H1 (cell line): ENCODE data around the gene IL2RG. TPM values are rescaled to one million over a fixed set of nuclear protein-coding genes. Genes with fewer than 3 reads are reported as not detected.

Source experiments
- CTCF ChIA-PET: fragments of 300-600 bp; sonication (Branson Sonifier 250); formaldehyde crosslinking; loops from one replicate; lab custom pipeline; 2021; ENCODE audit not compliant: partially characterized antibody; lab: Charles Lee
- POLR2A ChIA-PET: fragments of 300-600 bp; sonication (Branson Sonifier 250); formaldehyde crosslinking; loops from one replicate; lab custom pipeline; 2021; ENCODE audit warnings: inconsistent platforms; ENCODE audit not compliant: partially characterized antibody; lab: Charles Lee
- DNase-seq, 2 experiments: peaks; one replicate each; pipeline versions ENCODE4 v3.0.0 to v3.0.0-alpha.2; 2010 to 2022; ENCODE audit warnings: low spot score in 2 of 2, low read depth in 1 of 2, mixed read lengths in 1 of 2
- FAIRE-seq: peaks from 2 replicates; lab custom pipeline; 2011; peaks lifted over from hg19 to GRCh38; lab: Jason Lieb, UNC
- H2AFZ ChIP-seq: 2 replicates; pipeline ENCODE4 v1.8.1; 2012; ENCODE audit warnings: low read length, inconsistent platforms
- H2AK5ac ChIP-seq: 2 replicates; pipeline ENCODE4 v1.6.1; 2013; ENCODE audit warnings: low read depth, low read length
- H2BK120ac ChIP-seq: replicated peaks from 2 replicates; pipeline ENCODE3; 2013; ENCODE audit warnings: low read depth, low read length, inconsistent platforms
- H2BK12ac ChIP-seq: 2 replicates; pipeline ENCODE4 v1.6.1; 2013; ENCODE audit warnings: low read depth, low read length
- H2BK15ac ChIP-seq: 2 replicates; pipeline ENCODE4 v1.6.1; 2013; ENCODE audit warnings: low read length
- H2BK20ac ChIP-seq: 2 replicates; pipeline ENCODE4 v1.6.1; 2013; ENCODE audit warnings: low read length
- H2BK5ac ChIP-seq: 2 replicates; pipeline ENCODE4 v1.6.1; 2013; ENCODE audit warnings: low read depth, low read length
- H3K14ac ChIP-seq: 2 replicates; pipeline ENCODE4 v1.6.1; 2013; ENCODE audit warnings: inconsistent platforms; ENCODE audit not compliant: insufficient read length
- H3K18ac ChIP-seq: 2 replicates; pipeline ENCODE4 v1.6.1; 2013; ENCODE audit warnings: low read length; ENCODE audit errors: extremely low read depth
- H3K23ac ChIP-seq: 2 replicates; pipeline ENCODE4 v1.6.1; 2013; ENCODE audit warnings: inconsistent platforms; ENCODE audit not compliant: insufficient read length
- H3K23me2 ChIP-seq: 2 replicates; pipeline ENCODE4 v1.6.1; 2013; ENCODE audit warnings: low read depth, low read length
- H3K27ac ChIP-seq: 2 replicates; pipeline ENCODE4 v1.6.1; 2011; ENCODE audit warnings: low read depth, low read length, inconsistent platforms
- H3K27me3 ChIP-seq, 4 experiments: replicated peaks in 1 of 4; 1 replicate in 1 of 4; 2 replicates in 3 of 4; pipeline versions ENCODE4 v1.6.1 to v1.8.1; 2011 to 2013; ENCODE audit warnings: low read length in 3 of 4, mild to moderate bottlenecking in 3 of 4, inconsistent platforms in 2 of 4, mixed read lengths in 2 of 4, moderate library complexity in 1 of 4; ENCODE audit not compliant: control insufficient read depth in 3 of 4, insufficient read depth in 3 of 4; ENCODE audit errors: extremely low read depth in 1 of 4
- H3K36me3 ChIP-seq, 4 experiments: 2 replicates each; pipeline versions ENCODE4 v1.6.1 to v1.8.1; 2011 to 2013; ENCODE audit warnings: mild to moderate bottlenecking in 4 of 4, low read length in 3 of 4, moderate library complexity in 2 of 4, control low read depth in 1 of 4, inconsistent platforms in 1 of 4; ENCODE audit not compliant: insufficient read depth in 4 of 4, control insufficient read depth in 2 of 4
- H3K4ac ChIP-seq: replicated peaks from 2 replicates; pipeline ENCODE3; 2013; ENCODE audit warnings: low read length, low read depth, mixed read lengths, inconsistent platforms; ENCODE audit not compliant: insufficient read length
- H3K4me1 ChIP-seq, 4 experiments: replicated peaks in 1 of 4; 1 replicate in 1 of 4; 2 replicates in 3 of 4; pipeline versions ENCODE4 v1.6.1 to v1.8.1; 2011 to 2013; ENCODE audit warnings: low read length in 3 of 4, inconsistent platforms in 2 of 4, mixed read lengths in 1 of 4; ENCODE audit not compliant: insufficient read depth in 4 of 4, control insufficient read depth in 3 of 4
- H3K4me2 ChIP-seq, 2 experiments: 2 replicates each; pipeline versions ENCODE4 v1.6.1 to v1.8.1; 2011 to 2013; ENCODE audit warnings: low read depth in 2 of 2, low read length in 2 of 2, control low read depth in 1 of 2, inconsistent platforms in 1 of 2, mild to moderate bottlenecking in 1 of 2; ENCODE audit not compliant: insufficient read depth in 1 of 2
- H3K4me3 ChIP-seq, 4 experiments: fragments of 200-600, 300-600 bp in 1 of 4; sonication (generic), shearing (Covaris generic), sonication (Bioruptor Twin) in 1 of 4; 2 replicates each; pipeline versions ENCODE4 v1.5.1 to v1.8.1; 2011 to 2016; ENCODE audit warnings: low read length in 4 of 4, low read depth in 3 of 4, control low read depth in 2 of 4, inconsistent platforms in 2 of 4, mild to moderate bottlenecking in 2 of 4, mixed read lengths in 1 of 4, moderate library complexity in 1 of 4; ENCODE audit not compliant: insufficient read depth in 2 of 4; ENCODE audit errors: extremely low read depth in 1 of 4
- H3K56ac ChIP-seq: replicated peaks from 2 replicates; pipeline ENCODE3; 2013; ENCODE audit warnings: low read depth, mild to moderate bottlenecking, mixed read lengths, low read length, inconsistent platforms; ENCODE audit not compliant: insufficient read length
- H3K79me1 ChIP-seq: 2 replicates; pipeline ENCODE4 v1.6.1; 2013; ENCODE audit warnings: low read depth, low read length, control low read depth
- H3K79me2 ChIP-seq, 2 experiments: 2 replicates each; pipeline versions ENCODE4 v1.6.1 to v1.8.1; 2012 to 2013; ENCODE audit warnings: low read length in 2 of 2, mild to moderate bottlenecking in 2 of 2, inconsistent platforms in 1 of 2; ENCODE audit not compliant: insufficient read depth in 2 of 2, control insufficient read depth in 1 of 2
- H3K9ac ChIP-seq, 4 experiments: replicated peaks in 1 of 4; 1 replicate in 1 of 4; 2 replicates in 3 of 4; pipeline versions ENCODE4 v1.6.1 to v1.8.1; 2011 to 2013; ENCODE audit warnings: low read depth in 3 of 4, low read length in 3 of 4, control low read depth in 2 of 4, mild to moderate bottlenecking in 2 of 4, moderate library complexity in 2 of 4, inconsistent platforms in 1 of 4; ENCODE audit errors: extremely low read depth in 1 of 4
- H3K9me3 ChIP-seq, 2 experiments: 2 replicates each; pipeline versions ENCODE4 v1.6.1 to v1.8.1; 2012 to 2013; ENCODE audit warnings: mild to moderate bottlenecking in 2 of 2, moderate library complexity in 2 of 2, control low read depth in 1 of 2, inconsistent platforms in 1 of 2, low read depth in 1 of 2, low read length in 1 of 2, mixed read lengths in 1 of 2; ENCODE audit not compliant: insufficient read depth in 2 of 2
- H4K20me1 ChIP-seq, 2 experiments: replicated peaks in 1 of 2; 2 replicates each; pipeline versions ENCODE3 to v1.8.1; 2011 to 2013; ENCODE audit warnings: inconsistent platforms in 2 of 2, low read length in 2 of 2, mild to moderate bottlenecking in 1 of 2; ENCODE audit not compliant: insufficient read depth in 2 of 2, control insufficient read depth in 1 of 2
- H4K5ac ChIP-seq: 2 replicates; pipeline ENCODE4 v1.6.1; 2013; ENCODE audit warnings: low read length, low read depth, mixed read lengths, inconsistent platforms; ENCODE audit not compliant: insufficient read length
- H4K8ac ChIP-seq: 2 replicates; pipeline ENCODE4 v1.8.0; 2013; ENCODE audit warnings: mild to moderate bottlenecking, moderate library complexity, low read length, inconsistent platforms; ENCODE audit not compliant: insufficient read depth; ENCODE audit errors: extremely low read depth
- H4K91ac ChIP-seq: replicated peaks from 2 replicates; pipeline ENCODE3; 2013; ENCODE audit warnings: low read length, mixed read lengths, inconsistent platforms; ENCODE audit not compliant: insufficient read length
- ASH2L ChIP-seq: fragments of 200-600, 300-600 bp; sonication (generic); IDR thresholded peaks from one replicate; pipeline ENCODE4 v1.7.1; 2017; ENCODE audit warnings: low read length
- ATF2 ChIP-seq: IDR thresholded peaks from 2 replicates; pipeline ENCODE4 v1.6.1; 2012; ENCODE audit warnings: low read length, inconsistent platforms
- CBX8 ChIP-seq: fragments of 300-800, 300-1000 bp; sonication (generic); IDR thresholded peaks from 2 replicates; pipeline ENCODE4 v1.7.1; 2016; ENCODE audit warnings: low read depth, low read length, borderline replicate concordance
- CHD1 ChIP-seq: IDR thresholded peaks from 2 replicates; pipeline ENCODE4 v1.6.1; 2012; ENCODE audit warnings: low read depth, low read length, improper control_type of control experiment
- CHD2 ChIP-seq: IDR thresholded peaks from 2 replicates; pipeline ENCODE4 v1.6.1; 2012; ENCODE audit warnings: low read length, improper control_type of control experiment
- EZH2 ChIP-seq: fragments of 200-600 bp; sonication (generic); IDR thresholded peaks from 2 replicates; pipeline ENCODE4 v1.7.1; 2012; ENCODE audit warnings: low read depth, mild to moderate bottlenecking, moderate library complexity, low read length, inconsistent platforms; ENCODE audit not compliant: severe bottlenecking
- FOSL1 ChIP-seq: IDR thresholded peaks from 2 replicates; pipeline ENCODE4 v1.6.1; 2011; ENCODE audit warnings: mild to moderate bottlenecking, low read depth, low read length, moderate library complexity; ENCODE audit not compliant: insufficient read depth
- SAP30 ChIP-seq: fragments of 300-600 bp; sonication (generic); IDR thresholded peaks from 2 replicates; pipeline ENCODE4 v1.7.1; 2012; ENCODE audit warnings: low read length, moderate library complexity, mild to moderate bottlenecking, inconsistent platforms; ENCODE audit not compliant: insufficient read depth, insufficient replicate concordance
- SIN3A ChIP-seq, 2 experiments: IDR thresholded peaks in 1 of 2; conservative IDR thresholded peaks in 1 of 2; 2 replicates each; pipeline ENCODE4 v1.6.1; 2011 to 2012; ENCODE audit warnings: low read length in 2 of 2, improper control_type of control experiment in 1 of 2, low read depth in 1 of 2, mild to moderate bottlenecking in 1 of 2
- SP4 ChIP-seq: IDR thresholded peaks from 2 replicates; pipeline ENCODE4 v1.6.1; 2012; ENCODE audit warnings: low read length, inconsistent platforms
- SRF ChIP-seq: IDR thresholded peaks from 2 replicates; pipeline ENCODE4 v1.6.1; 2011; ENCODE audit warnings: mild to moderate bottlenecking, low read depth, low read length, moderate library complexity
- TEAD4 ChIP-seq: IDR thresholded peaks from 2 replicates; pipeline ENCODE4 v1.6.1; 2012; ENCODE audit warnings: low read depth, low read length, inconsistent platforms, mixed read lengths
- WGBS, 2 experiments: shearing (Covaris generic) in 1 of 2; methylation state at CpG; one replicate each; pipeline versions ENCODE4 v1.1.6 to v1.1.7; 2013 to 2015; ENCODE audit warnings: low lambda C conversion rate in 2 of 2, mixed read lengths in 2 of 2, inconsistent platforms in 1 of 2, low coverage in 1 of 2, missing lambda C conversion rate in 1 of 2; ENCODE audit not compliant: insufficient replicate concordance in 2 of 2, insufficient coverage in 1 of 2, insufficient read length in 1 of 2; ENCODE audit errors: extremely low coverage in 1 of 2, missing lambda C conversion rate in 1 of 2; 5-methylcytosine and 5-hydroxymethylcytosine counted together
- polyA plus RNA-seq, 7 experiments: library from polyadenylated mRNA; depleted of rRNA in 3 of 7; stranded (reverse) in 5 of 7; unstranded in 2 of 7; fragments of >200 nt in 5 of 7; fragments of 200-250 nt in 2 of 7; gene quantifications; 1 replicate in 5 of 7; 2 replicates in 1 of 7; 4 replicates in 1 of 7; pipeline versions ENCODE4 v1.2.1 to v1.2.3, GENCODE V29; 2011 to 2013; ENCODE audit warnings: missing spikeins in 2 of 7, mixed read lengths in 2 of 7
- total RNA-seq: library from RNA; stranded (reverse); fragmentation: NEBNext Ultra II Directional; extraction: Animal tissue kit (Norgen Biotek cat#: 25700); gene quantifications from 2 replicates; pipeline ENCODE4 v1.2.1, GENCODE V29; 2021

The IL2RG gene
- total and polyA plus RNA-seq, 2 of the 8 experiments (the other 6 are each of a cell fraction or from before 2014, with no cell fraction given), result not detected

DNA sequence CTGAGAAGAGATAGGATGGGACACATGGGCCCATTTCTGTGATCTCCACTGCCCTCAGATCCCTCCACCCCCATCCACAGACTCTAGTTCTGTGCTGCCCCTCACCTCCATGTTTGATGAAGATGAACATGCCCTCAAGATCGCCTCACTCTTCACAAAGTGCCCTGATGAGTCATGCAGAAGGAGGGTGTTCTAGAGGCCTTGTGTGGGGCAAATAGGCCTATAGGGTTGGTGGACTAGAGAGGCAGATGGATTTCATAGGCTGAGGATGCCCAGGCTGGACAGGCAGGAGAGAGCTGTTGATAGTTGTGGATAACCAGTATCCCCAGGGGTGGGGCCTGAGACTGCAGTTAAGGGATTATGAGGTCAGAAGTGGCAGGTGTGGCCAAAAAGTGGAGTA lies 5.0 kb downstream of the IL2RG start, which contains the start of gene CXorf65:
TSS of gene CXorf65 (minus strand) at position 314 of the 400 bp plus-strand sequence. CDS start at position 130, 184 bp downstream.
- no peak within 1 kb of the TSS for H2AFZ ChIP-seq
- 86% methylated on average over 1 of the region's 1 CpG; no CpG with 5 or more reads in 1 of the 2 experiments for WGBS, 2 experiments
- H3K4me1 ChIP-seq, result peaks cover 2 to 23% (median 8%) of the 10 kb centered on the region in 4 experiments; a peak in 3 of 7 replicates
- H2BK5ac ChIP-seq, result no peak within 1 kb of the TSS
- H3K27me3 ChIP-seq, result peaks cover 0 to 2% (median 0%) of the 10 kb centered on the region in 4 experiments; a peak in 2 of 7 replicates
- no peak within 1 kb of the TSS for H3K18ac ChIP-seq
- no peak within 1 kb of the TSS for H4K91ac ChIP-seq
- H3K9ac ChIP-seq, result no peak within 1 kb of the TSS
- H3K4ac ChIP-seq, result no peak within 1 kb of the TSS
- no peak within 1 kb of the TSS for H3K4me3 ChIP-seq
- H4K5ac ChIP-seq, result no peak within 1 kb of the TSS
- no peak within 1 kb of the TSS for H3K4me2 ChIP-seq
- ChIA-PET CTCF (no interaction called here), POLR2A (no interaction called here)
- no peaks in the 10 kb centered on the region for H4K20me1 ChIP-seq
- no peaks in the 10 kb centered on the region for H3K79me2 ChIP-seq
- DNase-seq (no peak), FAIRE-seq (no peak)
- H3K27ac ChIP-seq, result no peak within 1 kb of the TSS
- no peak within 1 kb of the TSS for H4K8ac ChIP-seq
- no peaks in the 10 kb centered on the region for H3K79me1 ChIP-seq
- H2BK12ac ChIP-seq, result no peak within 1 kb of the TSS
- H3K56ac ChIP-seq, result no peak within 1 kb of the TSS
- peaks cover 0 to 3% (median 0%) of the 10 kb centered on the region in 4 experiments; a peak in 1 of 8 replicates for H3K36me3 ChIP-seq
- no peak within 1 kb of the TSS for H2BK15ac ChIP-seq
- H2BK120ac ChIP-seq, result no peak within 1 kb of the TSS
- H3K23ac ChIP-seq, result no peak within 1 kb of the TSS
- H3K9me3 ChIP-seq, result no peaks in the 10 kb centered on the region
- H2BK20ac ChIP-seq, result no peak within 1 kb of the TSS
- H3K23me2 ChIP-seq, result peaks cover 2% of the 10 kb centered on the region; the same call in 1 of the 2 replicates
- H2AK5ac ChIP-seq, result no peak within 1 kb of the TSS
- no peak within 1 kb of the TSS for H3K14ac ChIP-seq
- TF ChIP-seq EZH2, result no peak
- no peak for TF ChIP-seq SRF
- no peak for TF ChIP-seq CHD2
- TF ChIP-seq ATF2, result no peak
- no peak for TF ChIP-seq CBX8
- no peak for TF ChIP-seq SP4
- no peak for TF ChIP-seq SIN3A (conservative IDR thresholded peaks at IDR 0.05 in 1 of 2, IDR thresholded peaks at IDR 0.05 in 1 of 2; ENCODE audit: low read depth in 1 of 2, low read length in 2 of 2)
- no peak for TF ChIP-seq FOSL1
- TF ChIP-seq ASH2L, result no peak
- TF ChIP-seq CHD1, result no peak
- no peak for TF ChIP-seq TEAD4
- no peak for TF ChIP-seq SAP30
